Measurements from ENCODE around the gene UHMK1.

- TF ChIP-seq ELF4 (IDR thresholded peaks at IDR 0.05), result no peak
- TF ChIP-seq PKNOX1 (IDR thresholded peaks at IDR 0.05), result no peak
- no peak for TF ChIP-seq FOXM1 (IDR thresholded peaks at IDR 0.05; ENCODE audit: borderline replicate concordance)
- TF ChIP-seq ARNT (IDR thresholded peaks at IDR 0.05), result no peak
- no peak for TF ChIP-seq SUZ12 (IDR thresholded peaks at IDR 0.05)
Measured at GRCh38 chr1:162470216-162470615, 27.4 kb upstream of the UHMK1 start.

All from HEK293T (cell line).